ENCODE results near the gene TRAM2.
A peak's percentile ranks its signal among the peaks of the same experiment; 100 is the strongest.

TRAM2 gene

GRCh38 chr6:52538252-52538900, 38.5 kb downstream of the TRAM2 start:
- peak overlapping the region; percentile 57 for H3K9ac ChIP-seq (ENCODE audit: low read length)
- peak overlapping the region; percentile 27 for H3K4me3 ChIP-seq (ENCODE audit: low read depth, low read length, poor library complexity, severe bottlenecking)
- peaks cover 93% of the 10 kb centered on the region for H3K4me1 ChIP-seq (ENCODE audit: insufficient read depth, low read length, severe bottlenecking)
- H3K9me3 ChIP-seq (ENCODE audit: low read length) = no peaks in the 10 kb centered on the region
- no peaks in the 10 kb centered on the region for H4K20me1 ChIP-seq (ENCODE audit: insufficient read depth, low read length)
- TF ChIP-seq CTCF (IDR thresholded peaks at IDR 0.05; ENCODE audit: low read length) (no peak), EZH2 (IDR thresholded peaks at IDR 0.05; ENCODE audit: borderline replicate concordance, low read length) (no peak)
- H3K4me2 ChIP-seq (ENCODE audit: low read length) = peak overlapping the region; percentile 57
- no peak overlapping the region for H2AFZ ChIP-seq (ENCODE audit: low read length)
- H3F3A ChIP-seq (ENCODE audit: insufficient read depth, low read length) = peaks cover 6% of the 10 kb centered on the region; the same call in 1 of the 2 replicates
- no peaks in the 10 kb centered on the region for H3K9me2 ChIP-seq (ENCODE audit: low read depth, low read length)
- H3K27ac ChIP-seq (ENCODE audit: low read depth, low read length, poor library complexity, severe bottlenecking) = peak overlapping the region; percentile 99
- peaks cover 18% of the 10 kb centered on the region for H3K36me3 ChIP-seq (ENCODE audit: insufficient read depth, low read length)
- H3K27me3 ChIP-seq (ENCODE audit: insufficient read depth, low read length) = no peaks in the 10 kb centered on the region
- H3K79me2 ChIP-seq (ENCODE audit: insufficient read depth, low read length) = peaks cover 50% of the 10 kb centered on the region

GRCh38 chr6:52537001-52537753, 39.7 kb downstream of the TRAM2 start:
- Histone ChIP-seq H3F3A (ENCODE audit: insufficient read depth, low read length) (peaks cover 6% of the 10 kb centered on the region; the same call in 1 of the 2 replicates), H3K4me1 (ENCODE audit: insufficient read depth, low read length, severe bottlenecking) (peaks cover 90% of the 10 kb centered on the region), H3K9me3 (ENCODE audit: low read length) (no peaks in the 10 kb centered on the region), H3K9ac (ENCODE audit: low read length) (peak overlapping the region; percentile 57), H3K4me3 (ENCODE audit: low read depth, low read length, poor library complexity, severe bottlenecking) (peak overlapping the region; percentile 40), H3K27me3 (ENCODE audit: insufficient read depth, low read length) (no peaks in the 10 kb centered on the region), H3K9me2 (ENCODE audit: low read depth, low read length) (no peaks in the 10 kb centered on the region), H3K4me2 (ENCODE audit: low read length) (peak overlapping the region; percentile 57), H3K79me2 (ENCODE audit: insufficient read depth, low read length) (peaks cover 40% of the 10 kb centered on the region), H4K20me1 (ENCODE audit: insufficient read depth, low read length) (no peaks in the 10 kb centered on the region), H3K36me3 (ENCODE audit: insufficient read depth, low read length) (peaks cover 21% of the 10 kb centered on the region), H3K27ac (ENCODE audit: low read depth, low read length, poor library complexity, severe bottlenecking) (peak overlapping the region; percentile 99), H2AFZ (ENCODE audit: low read length) (no peak overlapping the region)
- TF ChIP-seq CTCF (IDR thresholded peaks at IDR 0.05; ENCODE audit: low read length) = no peak
- TF ChIP-seq EZH2 (IDR thresholded peaks at IDR 0.05; ENCODE audit: borderline replicate concordance, low read length) = no peak

- TF ChIP-seq EZH2 (IDR thresholded peaks at IDR 0.05; ENCODE audit: borderline replicate concordance, low read length) (no peak), CTCF (IDR thresholded peaks at IDR 0.05; ENCODE audit: low read length) (no peak)
- H3K4me3 ChIP-seq (ENCODE audit: low read depth, low read length, poor library complexity, severe bottlenecking) = peak overlapping the region; percentile 40
- no peaks in the 10 kb centered on the region for H3K9me2 ChIP-seq (ENCODE audit: low read depth, low read length)
- H4K20me1 ChIP-seq (ENCODE audit: insufficient read depth, low read length) = no peaks in the 10 kb centered on the region
- H3K36me3 ChIP-seq (ENCODE audit: insufficient read depth, low read length) = peaks cover 21% of the 10 kb centered on the region
- peak overlapping the region; percentile 99 for H3K27ac ChIP-seq (ENCODE audit: low read depth, low read length, poor library complexity, severe bottlenecking)
- H3K9ac ChIP-seq (ENCODE audit: low read length) = peak overlapping the region; percentile 62
- no peaks in the 10 kb centered on the region for H3K27me3 ChIP-seq (ENCODE audit: insufficient read depth, low read length)
- H3K79me2 ChIP-seq (ENCODE audit: insufficient read depth, low read length) = peaks cover 37% of the 10 kb centered on the region
- peak overlapping the region; percentile 57 for H3K4me2 ChIP-seq (ENCODE audit: low read length)
- peaks cover 6% of the 10 kb centered on the region; the same call in 1 of the 2 replicates for H3F3A ChIP-seq (ENCODE audit: insufficient read depth, low read length)
- peaks cover 90% of the 10 kb centered on the region for H3K4me1 ChIP-seq (ENCODE audit: insufficient read depth, low read length, severe bottlenecking)
- no peak overlapping the region for H2AFZ ChIP-seq (ENCODE audit: low read length)
- no peaks in the 10 kb centered on the region for H3K9me3 ChIP-seq (ENCODE audit: low read length)
Observed at GRCh38 chr6:52536424-52536916, 40.4 kb downstream of the TRAM2 start.

Data from OCI-LY1 (cell line).